D721Med (cell line): ENCODE results near the gene CNKSR2.

Source experiments
- DNase-seq: peaks from one replicate; pipeline ENCODE4 v3.0.0; 2011; ENCODE audit warnings: low spot score; ENCODE audit not compliant: insufficient read length
- FAIRE-seq: peaks from 2 replicates; lab custom pipeline; 2011; peaks lifted over from hg19 to GRCh38; lab: Jason Lieb, UNC
- CTCF ChIP-seq: IDR thresholded peaks from 2 replicates; pipeline ENCODE4 v1.5.1; 2012; ENCODE audit warnings: mild to moderate bottlenecking, control low read depth; ENCODE audit not compliant: insufficient read depth; ENCODE audit errors: missing control alignments

The CNKSR2 gene

GRCh38 chrX:21655901-21656586 is 281.8 kb downstream of the CNKSR2 start:
- no peak for TF ChIP-seq CTCF
- DNase-seq (no peak), FAIRE-seq (no peak)

- no peak for TF ChIP-seq CTCF
- FAIRE-seq, result no peak
Measured at GRCh38 chrX:21656587-21657317, 282.5 kb downstream of the CNKSR2 start.

GRCh38 chrX:21657318-21658151 is 283.3 kb downstream of the CNKSR2 start:
- TF ChIP-seq CTCF, result no peak
- FAIRE-seq (no peak), DNase-seq (no peak)

More at GRCh38 chrX:21656587-21657317, 282.5 kb downstream of the CNKSR2 start:
- no peak for DNase-seq

- no peak for TF ChIP-seq CTCF
- no peak for DNase-seq
- FAIRE-seq, result no peak
Measured at GRCh38 chrX:21658152-21658737, 284.0 kb downstream of the CNKSR2 start, which contains the start of gene KLHL34. Gene KLHL34, minus strand, starts transcription at chrX:21658330. Its CDS starts 542 bp downstream, at chrX:21657788.

GRCh38 chrX:21658746-21659145 is 284.5 kb downstream of the CNKSR2 start:
- TF ChIP-seq CTCF, result no peak
- DNase-seq (no peak), FAIRE-seq (no peak)

GRCh38 chrX:21659320-21659719 is 285.1 kb downstream of the CNKSR2 start:
- FAIRE-seq (no peak), DNase-seq (no peak)
- TF ChIP-seq CTCF, result no peak
